CD4-positive, alpha-beta memory T cell (primary cell): Measurements from ENCODE around the gene ALDH3B2. TPM values are rescaled to one million over a fixed set of nuclear protein-coding genes. Genes with fewer than 3 reads are reported as not detected.

Experiments used
- CTCF ChIA-PET: fragments of 350-600 bp; sonication (Branson Sonifier 250); formaldehyde crosslinking; loops from one replicate; lab custom pipeline; 2021; ENCODE audit warnings: inconsistent platforms; ENCODE audit not compliant: partially characterized antibody; lab: Charles Lee
- POLR2A ChIA-PET: fragments of 350-600 bp; sonication (Branson Sonifier 250); formaldehyde crosslinking; loops from one replicate; lab custom pipeline; 2021; ENCODE audit not compliant: partially characterized antibody; lab: Charles Lee
- DNase-seq, 5 donors: peaks; one replicate each; pipeline versions ENCODE4 v3.0.0 to v3.0.0-alpha.2; 2020 to 2022; ENCODE audit warnings: mixed read lengths in 1 of 5
- H3K27ac ChIP-seq: one replicate; pipeline ENCODE4 v1.7.0; 2013; ENCODE audit warnings: low read depth, low read length
- H3K27me3 ChIP-seq: 2 replicates; pipeline ENCODE4 v1.7.0; 2013; ENCODE audit warnings: mild to moderate bottlenecking, low read length, moderate library complexity; ENCODE audit not compliant: insufficient read depth
- H3K36me3 ChIP-seq: 2 replicates; pipeline ENCODE4 v1.7.0; 2013; ENCODE audit warnings: mild to moderate bottlenecking, low read length, moderate library complexity; ENCODE audit not compliant: insufficient read depth
- H3K4me1 ChIP-seq: 2 replicates; pipeline ENCODE4 v1.7.0; 2013; ENCODE audit warnings: mild to moderate bottlenecking, low read length, moderate library complexity; ENCODE audit not compliant: insufficient read depth
- H3K4me3 ChIP-seq, 2 donors: one replicate each; pipeline ENCODE4 v1.7.0; 2013; ENCODE audit warnings: low read length in 2 of 2, mild to moderate bottlenecking in 1 of 2
- H3K9me3 ChIP-seq, 2 donors: one replicate each; pipeline ENCODE4 v1.7.0; 2013; ENCODE audit warnings: low read length in 2 of 2, control low read depth in 1 of 2; ENCODE audit not compliant: control insufficient read depth in 1 of 2
- H3K27ac Mint-ChIP-seq, 7 donors: one replicate each; pipeline ENCODE4 v1.8.0; 2020 to 2021; ENCODE audit warnings: mixed read lengths in 7 of 7, mild to moderate bottlenecking in 6 of 7, inconsistent platforms in 3 of 7, moderate library complexity in 3 of 7
- H3K27me3 Mint-ChIP-seq, 2 donors: one replicate each; pipeline ENCODE4 v1.8.0; 2020 to 2021; ENCODE audit warnings: mixed read lengths in 2 of 2
- H3K36me3 Mint-ChIP-seq, 2 donors: one replicate each; pipeline ENCODE4 v1.8.0; 2020 to 2021; ENCODE audit warnings: mixed read lengths in 2 of 2, inconsistent platforms in 1 of 2, mild to moderate bottlenecking in 1 of 2
- H3K4me1 Mint-ChIP-seq, 4 donors: one replicate each; pipeline ENCODE4 v1.8.0; 2020 to 2021; ENCODE audit warnings: mixed read lengths in 4 of 4, mild to moderate bottlenecking in 1 of 4
- H3K4me3 Mint-ChIP-seq, 8 donors: one replicate each; pipeline ENCODE4 v1.8.0; 2020 to 2021; ENCODE audit warnings: mixed read lengths in 8 of 8, mild to moderate bottlenecking in 7 of 8, moderate library complexity in 6 of 8, inconsistent platforms in 3 of 8
- H3K9me3 Mint-ChIP-seq, 8 donors: one replicate each; pipeline ENCODE4 v1.8.0; 2020 to 2021; ENCODE audit warnings: mixed read lengths in 8 of 8, mild to moderate bottlenecking in 5 of 8, inconsistent platforms in 3 of 8, moderate library complexity in 1 of 8
- intact Hi-C: fragments of 100-400 bp; cut with micrococcal nuclease; formaldehyde crosslinking; loops from one replicate; pipeline ENCODE4 v1.15.1; 2023
- polyA plus RNA-seq, 2 donors: library from polyadenylated mRNA; unstranded; fragments of 300-500 nt; fragmentation: Illumina TruSeq; gene quantifications; one replicate each; pipeline ENCODE4 v1.2.3, GENCODE V29; 2021
- total RNA-seq, 2 experiments: library from RNA; stranded (reverse); gene quantifications; one replicate each; pipeline ENCODE4 v1.2.3, GENCODE V29; 2021

Gene ALDH3B2
- total and polyA plus RNA-seq, 4 experiments from 2014 or later = not detected

- Histone ChIP-seq H3K36me3 (no peaks in the 10 kb centered on the region), H3K27ac (no peak overlapping the region), H3K9me3 (no peaks in the 10 kb centered on the region), H3K4me3 (no peak overlapping the region), H3K27me3 (no peaks in the 10 kb centered on the region), H3K4me1 (no peaks in the 10 kb centered on the region)
- ChIA-PET CTCF (no interaction called here), POLR2A (no interaction called here)
- Mint-ChIP-seq H3K27me3 (peaks cover 11 to 19% of the 10 kb centered on the region in 2 donors), H3K36me3 (no peaks in the 10 kb centered on the region), H3K4me3 (no peak overlapping the region), H3K27ac (no peak overlapping the region), H3K9me3 (no peaks in the 10 kb centered on the region), H3K4me1 (no peaks in the 10 kb centered on the region)
- DNase-seq = no peak
- intact Hi-C loops = no loop called here
Observed at GRCh38 chr11:67698247-67698646, 23.8 kb upstream of the ALDH3B2 start.

GRCh38 chr11:67697846-67698245 is 23.4 kb upstream of the ALDH3B2 start:
- no peaks in the 10 kb centered on the region for H3K9me3 Mint-ChIP-seq

GRCh38 chr11:67696998-67697397 is 22.6 kb upstream of the ALDH3B2 start:
- H3K27ac Mint-ChIP-seq = no peak overlapping the region
- DNase-seq = no peak
- no peak overlapping the region for H3K4me3 Mint-ChIP-seq
- H3K9me3 ChIP-seq = no peaks in the 10 kb centered on the region
- ChIA-PET CTCF (no interaction called here), POLR2A (no interaction called here)
- no peaks in the 10 kb centered on the region for H3K36me3 Mint-ChIP-seq
- peaks cover 7 to 18% of the 10 kb centered on the region in 2 donors for H3K27me3 Mint-ChIP-seq
- H3K9me3 Mint-ChIP-seq = no peaks in the 10 kb centered on the region
- H3K4me1 Mint-ChIP-seq = no peaks in the 10 kb centered on the region
- H3K4me3 ChIP-seq = no peak overlapping the region
- H3K4me1 ChIP-seq = no peaks in the 10 kb centered on the region
- intact Hi-C loops = no loop called here
- H3K27ac ChIP-seq = no peak overlapping the region
- H3K27me3 ChIP-seq = no peaks in the 10 kb centered on the region
- no peaks in the 10 kb centered on the region for H3K36me3 ChIP-seq

More at GRCh38 chr11:67697846-67698245, 23.4 kb upstream of the ALDH3B2 start:
- Mint-ChIP-seq H3K4me3 (no peak overlapping the region), H3K27ac (no peak overlapping the region), H3K4me1 (no peaks in the 10 kb centered on the region), H3K27me3 (peaks cover 10 to 18% of the 10 kb centered on the region in 2 donors), H3K36me3 (no peaks in the 10 kb centered on the region)
- ChIA-PET CTCF (no interaction called here), POLR2A (no interaction called here)
- H3K4me3 ChIP-seq = no peak overlapping the region
- no peaks in the 10 kb centered on the region for H3K27me3 ChIP-seq
- intact Hi-C loops = no loop called here
- no peak for DNase-seq
- no peaks in the 10 kb centered on the region for H3K9me3 ChIP-seq
- no peaks in the 10 kb centered on the region for H3K36me3 ChIP-seq
- no peak overlapping the region for H3K27ac ChIP-seq
- no peaks in the 10 kb centered on the region for H3K4me1 ChIP-seq

DNA sequence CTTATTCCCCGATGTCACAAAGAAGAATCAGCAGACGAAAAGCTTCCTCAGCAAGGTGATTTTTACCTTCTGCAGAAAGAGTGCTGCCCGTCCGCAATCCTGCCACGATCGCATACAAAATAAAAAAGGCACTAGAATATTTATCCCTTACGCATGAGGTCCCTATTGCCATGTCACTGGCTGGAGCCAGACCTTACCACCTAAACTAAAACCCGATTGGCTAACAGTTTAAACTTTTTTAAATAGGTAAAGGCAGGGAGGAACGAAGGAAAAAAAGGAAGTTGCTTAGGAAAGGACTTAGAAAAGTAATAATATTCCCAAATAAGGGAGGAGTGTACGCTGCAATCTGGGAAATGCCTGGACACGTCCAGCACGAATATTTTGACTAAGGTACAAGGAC is 21.2 kb upstream of the ALDH3B2 start:
- ChIA-PET CTCF (no interaction called here), POLR2A (no interaction called here)
- H3K4me1 Mint-ChIP-seq = no peaks in the 10 kb centered on the region
- Histone ChIP-seq H3K27me3 (no peaks in the 10 kb centered on the region), H3K27ac (no peak overlapping the region), H3K4me3 (no peak overlapping the region), H3K4me1 (no peaks in the 10 kb centered on the region), H3K9me3 (no peaks in the 10 kb centered on the region), H3K36me3 (no peaks in the 10 kb centered on the region)
- intact Hi-C loops = no loop called here
- H3K27ac Mint-ChIP-seq = no peak overlapping the region
- no peak overlapping the region for H3K4me3 Mint-ChIP-seq
- no peak for DNase-seq
- H3K27me3 Mint-ChIP-seq = peaks cover 7 to 22% of the 10 kb centered on the region in 2 donors
- H3K9me3 Mint-ChIP-seq = no peaks in the 10 kb centered on the region
- H3K36me3 Mint-ChIP-seq = no peaks in the 10 kb centered on the region

GRCh38 chr11:67694875-67695555 is 20.6 kb upstream of the ALDH3B2 start:
- Mint-ChIP-seq H3K4me3 (no peak overlapping the region), H3K4me1 (no peaks in the 10 kb centered on the region), H3K36me3 (no peaks in the 10 kb centered on the region), H3K27me3 (peaks cover 3 to 21% of the 10 kb centered on the region in 2 donors), H3K27ac (no peak overlapping the region), H3K9me3 (no peaks in the 10 kb centered on the region)
- ChIA-PET POLR2A (no interaction called here), CTCF (no interaction called here)
- intact Hi-C loops = no loop called here
- no peak overlapping the region for H3K4me3 ChIP-seq
- no peaks in the 10 kb centered on the region for H3K9me3 ChIP-seq
- no peak overlapping the region for H3K27ac ChIP-seq
- H3K36me3 ChIP-seq = no peaks in the 10 kb centered on the region
- no peak for DNase-seq
- no peaks in the 10 kb centered on the region for H3K4me1 ChIP-seq
- no peaks in the 10 kb centered on the region for H3K27me3 ChIP-seq

GRCh38 chr11:67691149-67691548 is 16.7 kb upstream of the ALDH3B2 start:
- no peak overlapping the region for H3K27ac ChIP-seq
- DNase-seq = no peak
- no peaks in the 10 kb centered on the region for H3K4me1 ChIP-seq
- POLR2A ChIA-PET = no interaction called here
- CTCF ChIA-PET = interaction anchor here (1.4 to 1.9 kb wide), 2 partner anchors 10 to 62 kb away, joined by 3 to 8 read pairs; partner anchors contain the start of gene NUDT8
- no peaks in the 10 kb centered on the region for H3K36me3 Mint-ChIP-seq
- peaks cover 0 to 2% (median 0%) of the 10 kb centered on the region in 8 donors for H3K9me3 Mint-ChIP-seq
- no peaks in the 10 kb centered on the region for H3K36me3 ChIP-seq
- H3K4me3 Mint-ChIP-seq = no peak overlapping the region
- no peaks in the 10 kb centered on the region for H3K9me3 ChIP-seq
- no peak overlapping the region for H3K27ac Mint-ChIP-seq
- intact Hi-C loops = no loop called here
- H3K27me3 ChIP-seq = no peaks in the 10 kb centered on the region
- H3K4me1 Mint-ChIP-seq = no peaks in the 10 kb centered on the region
- no peak overlapping the region for H3K4me3 ChIP-seq
- H3K27me3 Mint-ChIP-seq = peaks cover 5 to 25% of the 10 kb centered on the region in 2 donors

GRCh38 chr11:67689178-67689577 is 14.8 kb upstream of the ALDH3B2 start:
- ChIA-PET CTCF (no interaction called here), POLR2A (no interaction called here)
- no peaks in the 10 kb centered on the region for H3K36me3 Mint-ChIP-seq
- no peak for DNase-seq
- Histone ChIP-seq H3K4me3 (no peak overlapping the region), H3K27me3 (no peaks in the 10 kb centered on the region), H3K4me1 (no peaks in the 10 kb centered on the region), H3K9me3 (no peaks in the 10 kb centered on the region), H3K27ac (no peak overlapping the region), H3K36me3 (no peaks in the 10 kb centered on the region)
- peaks cover 0 to 2% (median 0%) of the 10 kb centered on the region in 8 donors for H3K9me3 Mint-ChIP-seq
- H3K27ac Mint-ChIP-seq = no peak overlapping the region
- no peaks in the 10 kb centered on the region for H3K4me1 Mint-ChIP-seq
- intact Hi-C loops = no loop called here
- no peak overlapping the region for H3K4me3 Mint-ChIP-seq
- peaks cover 13 to 31% of the 10 kb centered on the region in 2 donors for H3K27me3 Mint-ChIP-seq
